ENCODE measurements around the gene KCNB1. TPM values are rescaled to one million over a fixed set of nuclear protein-coding genes. Genes with fewer than 3 reads are reported as not detected.

The KCNB1 gene
- polyA plus RNA-seq, 2 donors, result 0.33 to 0.49 TPM

GRCh38 chr20:49349078-49349477 lies 133.4 kb downstream of the KCNB1 start:
- peaks cover 5 to 13% of the 10 kb centered on the region in 2 donors for H3K4me1 ChIP-seq (ENCODE audit: control insufficient read depth in 2 of 2, insufficient read depth in 2 of 2, low read length in 1 of 2)
- no peaks in the 10 kb centered on the region for H3K36me3 ChIP-seq (ENCODE audit: control insufficient read depth in 2 of 2, insufficient read depth in 2 of 2, low read length in 1 of 2)
- no peaks in the 10 kb centered on the region for H3K27me3 ChIP-seq (ENCODE audit: control insufficient read depth in 1 of 2, insufficient read depth in 2 of 2, low read length in 2 of 2)
- H3K4me3 ChIP-seq (ENCODE audit: low read depth in 1 of 2, low read length in 2 of 2), result no peak overlapping the region
- H3K9me3 ChIP-seq (ENCODE audit: control insufficient read depth in 2 of 2, insufficient read depth in 1 of 2, low read depth in 1 of 2, low read length in 1 of 2), result no peaks in the 10 kb centered on the region
- 97 to 100% methylated on average over 1 of the region's 1 CpG for WGBS, 2 donors
- H3K27ac ChIP-seq (ENCODE audit: low read depth in 2 of 2, low read length in 1 of 2), result no peak overlapping the region

- H3K27ac ChIP-seq (ENCODE audit: low read depth in 2 of 2, low read length in 1 of 2), result no peak overlapping the region
- WGBS, 2 donors, result 82 to 84% methylated on average over 4 of the region's 4 CpGs
Observed at GRCh38 chr20:49348563-49348962, 133.9 kb downstream of the KCNB1 start.

GRCh38 chr20:49347156-49347555 lies 135.3 kb downstream of the KCNB1 start:
- Histone ChIP-seq H3K4me1 (ENCODE audit: control insufficient read depth in 2 of 2, insufficient read depth in 2 of 2, low read length in 1 of 2) (peaks cover 5 to 13% of the 10 kb centered on the region in 2 donors), H3K27me3 (ENCODE audit: control insufficient read depth in 1 of 2, insufficient read depth in 2 of 2, low read length in 2 of 2) (no peaks in the 10 kb centered on the region), H3K27ac (ENCODE audit: low read depth in 2 of 2, low read length in 1 of 2) (no peak overlapping the region), H3K4me3 (ENCODE audit: low read depth in 1 of 2, low read length in 2 of 2) (no peak overlapping the region), H3K9me3 (ENCODE audit: control insufficient read depth in 2 of 2, insufficient read depth in 1 of 2, low read depth in 1 of 2, low read length in 1 of 2) (no peaks in the 10 kb centered on the region), H3K36me3 (ENCODE audit: control insufficient read depth in 2 of 2, insufficient read depth in 2 of 2, low read length in 1 of 2) (no peaks in the 10 kb centered on the region)
- WGBS, 2 donors, result 90 to 92% methylated on average over 9 of the region's 9 CpGs

More at GRCh38 chr20:49348563-49348962, 133.9 kb downstream of the KCNB1 start:
- Histone ChIP-seq H3K9me3 (ENCODE audit: control insufficient read depth in 2 of 2, insufficient read depth in 1 of 2, low read depth in 1 of 2, low read length in 1 of 2) (no peaks in the 10 kb centered on the region), H3K27me3 (ENCODE audit: control insufficient read depth in 1 of 2, insufficient read depth in 2 of 2, low read length in 2 of 2) (no peaks in the 10 kb centered on the region), H3K4me3 (ENCODE audit: low read depth in 1 of 2, low read length in 2 of 2) (no peak overlapping the region), H3K36me3 (ENCODE audit: control insufficient read depth in 2 of 2, insufficient read depth in 2 of 2, low read length in 1 of 2) (no peaks in the 10 kb centered on the region), H3K4me1 (ENCODE audit: control insufficient read depth in 2 of 2, insufficient read depth in 2 of 2, low read length in 1 of 2) (peaks cover 5 to 13% of the 10 kb centered on the region in 2 donors)

- no peak overlapping the region for H3K27ac ChIP-seq (ENCODE audit: low read depth in 2 of 2, low read length in 1 of 2)
Observed at GRCh38 chr20:49346682-49347081, 135.8 kb downstream of the KCNB1 start.

GRCh38 chr20:49345524-49345923 lies 136.9 kb downstream of the KCNB1 start:
- H3K4me1 ChIP-seq (ENCODE audit: control insufficient read depth in 2 of 2, insufficient read depth in 2 of 2, low read length in 1 of 2), result peaks cover 5 to 10% of the 10 kb centered on the region in 2 donors
- H3K27ac ChIP-seq (ENCODE audit: low read depth in 2 of 2, low read length in 1 of 2), result peak overlapping the region; percentile 33 to 65
- H3K36me3 ChIP-seq (ENCODE audit: control insufficient read depth in 2 of 2, insufficient read depth in 2 of 2, low read length in 1 of 2), result no peaks in the 10 kb centered on the region
- no peaks in the 10 kb centered on the region for H3K27me3 ChIP-seq (ENCODE audit: control insufficient read depth in 1 of 2, insufficient read depth in 2 of 2, low read length in 2 of 2)
- WGBS, 2 donors, result 28 to 45% methylated on average over 14 of the region's 14 CpGs
- H3K9me3 ChIP-seq (ENCODE audit: control insufficient read depth in 2 of 2, insufficient read depth in 1 of 2, low read depth in 1 of 2, low read length in 1 of 2), result no peaks in the 10 kb centered on the region
- H3K4me3 ChIP-seq (ENCODE audit: low read depth in 1 of 2, low read length in 2 of 2), result no peak overlapping the region

More at GRCh38 chr20:49346682-49347081, 135.8 kb downstream of the KCNB1 start:
- H3K9me3 ChIP-seq (ENCODE audit: control insufficient read depth in 2 of 2, insufficient read depth in 1 of 2, low read depth in 1 of 2, low read length in 1 of 2), result no peaks in the 10 kb centered on the region
- H3K36me3 ChIP-seq (ENCODE audit: control insufficient read depth in 2 of 2, insufficient read depth in 2 of 2, low read length in 1 of 2), result no peaks in the 10 kb centered on the region
- no peak overlapping the region for H3K4me3 ChIP-seq (ENCODE audit: low read depth in 1 of 2, low read length in 2 of 2)
- peaks cover 5 to 12% of the 10 kb centered on the region in 2 donors for H3K4me1 ChIP-seq (ENCODE audit: control insufficient read depth in 2 of 2, insufficient read depth in 2 of 2, low read length in 1 of 2)
- no peaks in the 10 kb centered on the region for H3K27me3 ChIP-seq (ENCODE audit: control insufficient read depth in 1 of 2, insufficient read depth in 2 of 2, low read length in 2 of 2)
- WGBS, 2 donors, result 63 to 76% methylated on average over 3 of the region's 3 CpGs

- Histone ChIP-seq H3K9me3 (ENCODE audit: control insufficient read depth in 2 of 2, insufficient read depth in 1 of 2, low read depth in 1 of 2, low read length in 1 of 2) (no peaks in the 10 kb centered on the region), H3K4me1 (ENCODE audit: control insufficient read depth in 2 of 2, insufficient read depth in 2 of 2, low read length in 1 of 2) (peaks cover 5 to 10% of the 10 kb centered on the region in 2 donors), H3K4me3 (ENCODE audit: low read depth in 1 of 2, low read length in 2 of 2) (no peak overlapping the region), H3K27me3 (ENCODE audit: control insufficient read depth in 1 of 2, insufficient read depth in 2 of 2, low read length in 2 of 2) (no peaks in the 10 kb centered on the region), H3K27ac (ENCODE audit: low read depth in 2 of 2, low read length in 1 of 2) (peak overlapping the region; percentile 56 to 65), H3K36me3 (ENCODE audit: control insufficient read depth in 2 of 2, insufficient read depth in 2 of 2, low read length in 1 of 2) (no peaks in the 10 kb centered on the region)
- 10 to 29% methylated on average over 9 of the region's 9 CpGs for WGBS, 2 donors
Observed at GRCh38 chr20:49344975-49345374, 137.5 kb downstream of the KCNB1 start.

- H3K27me3 ChIP-seq (ENCODE audit: control insufficient read depth in 1 of 2, insufficient read depth in 2 of 2, low read length in 2 of 2), result no peaks in the 10 kb centered on the region
- no peaks in the 10 kb centered on the region for H3K36me3 ChIP-seq (ENCODE audit: control insufficient read depth in 2 of 2, insufficient read depth in 2 of 2, low read length in 1 of 2)
- H3K4me1 ChIP-seq (ENCODE audit: control insufficient read depth in 2 of 2, insufficient read depth in 2 of 2, low read length in 1 of 2), result peaks cover 5 to 9% of the 10 kb centered on the region in 2 donors
- H3K27ac ChIP-seq (ENCODE audit: low read depth in 2 of 2, low read length in 1 of 2), result no peak overlapping the region
- no peak overlapping the region for H3K4me3 ChIP-seq (ENCODE audit: low read depth in 1 of 2, low read length in 2 of 2)
- WGBS, 2 donors, result 86% methylated on average over 2 of the region's 2 CpGs
- H3K9me3 ChIP-seq (ENCODE audit: control insufficient read depth in 2 of 2, insufficient read depth in 1 of 2, low read depth in 1 of 2, low read length in 1 of 2), result no peaks in the 10 kb centered on the region
Observed at GRCh38 chr20:49344140-49344539, 138.3 kb downstream of the KCNB1 start.

- H3K27me3 ChIP-seq (ENCODE audit: control insufficient read depth in 1 of 2, insufficient read depth in 2 of 2, low read length in 2 of 2), result no peaks in the 10 kb centered on the region
- WGBS, 2 donors, result 61 to 70% methylated on average over 9 of the region's 9 CpGs
- H3K27ac ChIP-seq (ENCODE audit: low read depth in 2 of 2, low read length in 1 of 2), result no peak overlapping the region
- no peaks in the 10 kb centered on the region for H3K36me3 ChIP-seq (ENCODE audit: control insufficient read depth in 2 of 2, insufficient read depth in 2 of 2, low read length in 1 of 2)
- no peaks in the 10 kb centered on the region for H3K9me3 ChIP-seq (ENCODE audit: control insufficient read depth in 2 of 2, insufficient read depth in 1 of 2, low read depth in 1 of 2, low read length in 1 of 2)
- H3K4me1 ChIP-seq (ENCODE audit: control insufficient read depth in 2 of 2, insufficient read depth in 2 of 2, low read length in 1 of 2), result peaks cover 5 to 8% of the 10 kb centered on the region in 2 donors
- no peak overlapping the region for H3K4me3 ChIP-seq (ENCODE audit: low read depth in 1 of 2, low read length in 2 of 2)
Observed at GRCh38 chr20:49343246-49343645, 139.2 kb downstream of the KCNB1 start.

GRCh38 chr20:49340161-49340966 lies 142.1 kb downstream of the KCNB1 start:
- H3K27ac ChIP-seq (ENCODE audit: low read depth in 2 of 2, low read length in 1 of 2), result no peak overlapping the region
- no peaks in the 10 kb centered on the region for H3K9me3 ChIP-seq (ENCODE audit: control insufficient read depth in 2 of 2, insufficient read depth in 1 of 2, low read depth in 1 of 2, low read length in 1 of 2)
- H3K4me1 ChIP-seq (ENCODE audit: control insufficient read depth in 2 of 2, insufficient read depth in 2 of 2, low read length in 1 of 2), result peaks cover 1 to 8% of the 10 kb centered on the region in 2 donors
- WGBS, 2 donors, result 56 to 58% methylated on average over 14 of the region's 14 CpGs
- H3K4me3 ChIP-seq (ENCODE audit: low read depth in 1 of 2, low read length in 2 of 2), result no peak overlapping the region
- no peaks in the 10 kb centered on the region for H3K27me3 ChIP-seq (ENCODE audit: control insufficient read depth in 1 of 2, insufficient read depth in 2 of 2, low read length in 2 of 2)
- H3K36me3 ChIP-seq (ENCODE audit: control insufficient read depth in 2 of 2, insufficient read depth in 2 of 2, low read length in 1 of 2), result no peaks in the 10 kb centered on the region

- H3K36me3 ChIP-seq (ENCODE audit: control insufficient read depth in 2 of 2, insufficient read depth in 2 of 2, low read length in 1 of 2), result no peaks in the 10 kb centered on the region
- no peak overlapping the region for H3K27ac ChIP-seq (ENCODE audit: low read depth in 2 of 2, low read length in 1 of 2)
- no peaks in the 10 kb centered on the region for H3K27me3 ChIP-seq (ENCODE audit: control insufficient read depth in 1 of 2, insufficient read depth in 2 of 2, low read length in 2 of 2)
- H3K9me3 ChIP-seq (ENCODE audit: control insufficient read depth in 2 of 2, insufficient read depth in 1 of 2, low read depth in 1 of 2, low read length in 1 of 2), result no peaks in the 10 kb centered on the region
- WGBS, 2 donors, result 65 to 66% methylated on average over 9 of the region's 9 CpGs
- H3K4me1 ChIP-seq (ENCODE audit: control insufficient read depth in 2 of 2, insufficient read depth in 2 of 2, low read length in 1 of 2), result no peaks in the 10 kb centered on the region
- H3K4me3 ChIP-seq (ENCODE audit: low read depth in 1 of 2, low read length in 2 of 2), result no peak overlapping the region
Observed at GRCh38 chr20:49339123-49339522, 143.3 kb downstream of the KCNB1 start.
